ENCODE data around the gene ZBTB3.

ZBTB3 gene

GRCh38 chr11:62709247-62710000, 44.5 kb downstream of the ZBTB3 start:
- Mint-ChIP-seq H3K4me3 (peak overlapping the region; percentile 89), H3K9me3 (no peaks in the 10 kb centered on the region), H3K4me1 (peaks cover 65% of the 10 kb centered on the region), H3K36me3 (ENCODE audit: low read depth) (peaks cover 40% of the 10 kb centered on the region), H3K27ac (peak overlapping the region; percentile 96), H3K27me3 (ENCODE audit: low read depth, poor library complexity) (no peaks in the 10 kb centered on the region)
- peak; percentile 91 for DNase-seq
- no peak for TF ChIP-seq CTCF (IDR thresholded peaks at IDR 0.05)

- peak overlapping the region; percentile 89 for H3K4me3 Mint-ChIP-seq
- TF ChIP-seq CTCF (IDR thresholded peaks at IDR 0.05): no peak
Measured at GRCh38 chr11:62708793-62709192, 45.2 kb downstream of the ZBTB3 start.

GRCh38 chr11:62708392-62708791, 45.6 kb downstream of the ZBTB3 start:
- no peaks in the 10 kb centered on the region for H3K9me3 Mint-ChIP-seq

More at GRCh38 chr11:62708793-62709192, 45.2 kb downstream of the ZBTB3 start:
- no peaks in the 10 kb centered on the region for H3K27me3 Mint-ChIP-seq (ENCODE audit: low read depth, poor library complexity)
- no peak for DNase-seq
- no peaks in the 10 kb centered on the region for H3K9me3 Mint-ChIP-seq
- peaks cover 36% of the 10 kb centered on the region for H3K36me3 Mint-ChIP-seq (ENCODE audit: low read depth)
- H3K27ac Mint-ChIP-seq: peak overlapping the region; percentile 96
- peaks cover 65% of the 10 kb centered on the region for H3K4me1 Mint-ChIP-seq

GRCh38 chr11:62707277-62707861, 46.6 kb downstream of the ZBTB3 start, which contains the start of the genes BSCL2 and GNG3:
Gene BSCL2, minus strand, starts transcription at chr11:62707424. Its CDS starts 229 bp downstream, at chr11:62707195.
Gene GNG3, plus strand, starts transcription at chr11:62707676. Its CDS starts 620 bp downstream, at chr11:62708296.
- DNase-seq: peak; percentile 91
- Mint-ChIP-seq H3K36me3 (ENCODE audit: low read depth) (peaks cover 26% of the 10 kb centered on the region), H3K27me3 (ENCODE audit: low read depth, poor library complexity) (no peaks in the 10 kb centered on the region), H3K9me3 (no peaks in the 10 kb centered on the region), H3K27ac (peak within 1 kb of the TSS; percentile 98), H3K4me1 (peaks cover 52% of the 10 kb centered on the region), H3K4me3 (peak within 1 kb of the TSS; percentile 89)
- TF ChIP-seq CTCF (IDR thresholded peaks at IDR 0.05): no peak

More at GRCh38 chr11:62708392-62708791, 45.6 kb downstream of the ZBTB3 start:
- Mint-ChIP-seq H3K4me3 (peak overlapping the region; percentile 89), H3K27ac (no peak overlapping the region), H3K27me3 (ENCODE audit: low read depth, poor library complexity) (no peaks in the 10 kb centered on the region), H3K36me3 (ENCODE audit: low read depth) (peaks cover 32% of the 10 kb centered on the region), H3K4me1 (peaks cover 62% of the 10 kb centered on the region)
- no peak for TF ChIP-seq CTCF (IDR thresholded peaks at IDR 0.05)
- DNase-seq: no peak

GRCh38 chr11:62706850-62707247, 47.1 kb downstream of the ZBTB3 start:
- Mint-ChIP-seq H3K27ac (peak overlapping the region; percentile 98), H3K9me3 (no peaks in the 10 kb centered on the region), H3K36me3 (ENCODE audit: low read depth) (peaks cover 26% of the 10 kb centered on the region), H3K4me1 (peaks cover 48% of the 10 kb centered on the region), H3K27me3 (ENCODE audit: low read depth, poor library complexity) (no peaks in the 10 kb centered on the region), H3K4me3 (peak overlapping the region; percentile 89)
- TF ChIP-seq CTCF (IDR thresholded peaks at IDR 0.05): no peak
- no peak for DNase-seq

Data from nephron progenitor cell (in vitro differentiated cells).